OCI-LY1 (cell line): Measurements from ENCODE around the gene C17orf78.

Experiments used
- CTCF ChIP-seq: fragments of 200-600 bp; sonication (generic), shearing (Covaris generic); IDR thresholded peaks from 2 replicates; pipeline ENCODE4 v1.5.1; 2017; ENCODE audit warnings: mild to moderate bottlenecking, antibody characterized with exemption, low read length, moderate library complexity, mixed read lengths
- EZH2 ChIP-seq: fragments of 200-600 bp; sonication (generic), shearing (Covaris generic); IDR thresholded peaks from 2 replicates; pipeline ENCODE4 v1.8.0; 2017; ENCODE audit warnings: borderline replicate concordance, mixed run types, mild to moderate bottlenecking, antibody characterized with exemption, low read length, moderate library complexity, mixed read lengths

DNA sequence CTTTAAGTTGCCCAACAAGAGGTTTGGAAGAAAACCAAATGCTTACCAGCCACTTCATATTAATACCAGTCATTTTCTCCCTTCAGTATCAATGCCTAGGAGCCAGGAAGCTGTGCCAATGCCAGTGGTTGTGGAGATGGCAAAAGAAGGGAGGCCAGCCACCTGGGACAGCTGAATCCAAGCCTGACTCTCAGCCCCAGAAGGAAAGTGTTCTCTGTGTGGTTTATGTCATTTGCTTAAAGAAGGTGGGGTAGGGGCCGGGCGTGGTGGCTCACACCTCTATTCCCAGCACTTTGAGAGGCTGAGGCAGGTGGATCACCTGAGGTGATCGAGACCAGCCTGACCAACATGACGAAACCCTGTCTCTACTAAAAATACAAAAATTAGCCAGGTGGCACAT is 13.4 kb downstream of the C17orf78 start:
- no peak for TF ChIP-seq CTCF
- no peak for TF ChIP-seq EZH2
